ENCODE measurements around the gene ADIPOR1.
A peak's percentile ranks its signal among the peaks of the same experiment; 100 is the strongest.

ADIPOR1 gene

GRCh38 chr1:202967684-202968281 lies 9.7 kb upstream of the ADIPOR1 start:
- H3K79me2 ChIP-seq (ENCODE audit: low read length): no peaks in the 10 kb centered on the region
- H3K9me3 ChIP-seq (ENCODE audit: insufficient read depth, low read length): no peaks in the 10 kb centered on the region
- no peaks in the 10 kb centered on the region for H3K36me3 ChIP-seq (replicated peaks; ENCODE audit: low read depth, low read length)
- H3K4me2 ChIP-seq (ENCODE audit: low read length): peak overlapping the region; percentile 96
- H3K27me3 ChIP-seq (ENCODE audit: low read depth, low read length): no peaks in the 10 kb centered on the region
- H4K20me1 ChIP-seq (ENCODE audit: insufficient read depth, low read length): no peaks in the 10 kb centered on the region
- peak overlapping the region; percentile 100 for H3K4me3 ChIP-seq (ENCODE audit: low read length)
- TF ChIP-seq EZH2phosphoT487 (IDR thresholded peaks at IDR 0.05; ENCODE audit: low read depth): no peak
- TF ChIP-seq, protein P1, sequence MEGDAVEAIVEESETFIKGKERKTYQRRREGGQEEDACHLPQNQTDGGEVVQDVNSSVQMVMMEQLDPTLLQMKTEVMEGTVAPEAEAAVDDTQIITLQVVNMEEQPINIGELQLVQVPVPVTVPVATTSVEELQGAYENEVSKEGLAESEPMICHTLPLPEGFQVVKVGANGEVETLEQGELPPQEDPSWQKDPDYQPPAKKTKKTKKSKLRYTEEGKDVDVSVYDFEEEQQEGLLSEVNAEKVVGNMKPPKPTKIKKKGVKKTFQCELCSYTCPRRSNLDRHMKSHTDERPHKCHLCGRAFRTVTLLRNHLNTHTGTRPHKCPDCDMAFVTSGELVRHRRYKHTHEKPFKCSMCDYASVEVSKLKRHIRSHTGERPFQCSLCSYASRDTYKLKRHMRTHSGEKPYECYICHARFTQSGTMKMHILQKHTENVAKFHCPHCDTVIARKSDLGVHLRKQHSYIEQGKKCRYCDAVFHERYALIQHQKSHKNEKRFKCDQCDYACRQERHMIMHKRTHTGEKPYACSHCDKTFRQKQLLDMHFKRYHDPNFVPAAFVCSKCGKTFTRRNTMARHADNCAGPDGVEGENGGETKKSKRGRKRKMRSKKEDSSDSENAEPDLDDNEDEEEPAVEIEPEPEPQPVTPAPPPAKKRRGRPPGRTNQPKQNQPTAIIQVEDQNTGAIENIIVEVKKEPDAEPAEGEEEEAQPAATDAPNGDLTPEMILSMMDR (IDR thresholded peaks at IDR 0.05; ENCODE audit: low read depth, low read length): no peak
- H3K27ac ChIP-seq (ENCODE audit: low read length): no peak overlapping the region; the same call in 1 of the 2 replicates
- H2AFZ ChIP-seq (ENCODE audit: low read depth, low read length): peak overlapping the region; percentile 96
- H3K4me1 ChIP-seq (ENCODE audit: low read length): peaks cover 25% of the 10 kb centered on the region
- peak overlapping the region; percentile 69 for H3K9ac ChIP-seq (ENCODE audit: low read length)

GRCh38 chr1:202966006-202966898 lies 8.1 kb upstream of the ADIPOR1 start:
- no peak for TF ChIP-seq EZH2phosphoT487 (IDR thresholded peaks at IDR 0.05; ENCODE audit: low read depth)
- TF ChIP-seq, protein P1 (IDR thresholded peaks at IDR 0.05; ENCODE audit: low read depth, low read length): no peak
- no peak overlapping the region for H3K27ac ChIP-seq (ENCODE audit: low read length)
- H3K4me1 ChIP-seq (ENCODE audit: low read length): peaks cover 25% of the 10 kb centered on the region
- H3K4me2 ChIP-seq (ENCODE audit: low read length): peak overlapping the region; percentile 98
- peak overlapping the region; percentile 89 for H3K9ac ChIP-seq (ENCODE audit: low read length)
- H3K4me3 ChIP-seq (ENCODE audit: low read length): peak overlapping the region; percentile 100
- H2AFZ ChIP-seq (ENCODE audit: low read depth, low read length): peak overlapping the region; percentile 96
- no peaks in the 10 kb centered on the region for H3K9me3 ChIP-seq (ENCODE audit: insufficient read depth, low read length)
- no peaks in the 10 kb centered on the region for H3K27me3 ChIP-seq (ENCODE audit: low read depth, low read length)
- H3K79me2 ChIP-seq (ENCODE audit: low read length): no peaks in the 10 kb centered on the region
- H4K20me1 ChIP-seq (ENCODE audit: insufficient read depth, low read length): no peaks in the 10 kb centered on the region
- H3K36me3 ChIP-seq (replicated peaks; ENCODE audit: low read depth, low read length): no peaks in the 10 kb centered on the region

GRCh38 chr1:202965422-202965821 lies 7.3 kb upstream of the ADIPOR1 start:
- Histone ChIP-seq H3K79me2 (ENCODE audit: low read length) (no peaks in the 10 kb centered on the region), H3K4me2 (ENCODE audit: low read length) (no peak overlapping the region), H3K4me1 (ENCODE audit: low read length) (peaks cover 25% of the 10 kb centered on the region), H3K9me3 (ENCODE audit: insufficient read depth, low read length) (no peaks in the 10 kb centered on the region), H4K20me1 (ENCODE audit: insufficient read depth, low read length) (no peaks in the 10 kb centered on the region), H2AFZ (ENCODE audit: low read depth, low read length) (no peak overlapping the region), H3K36me3 (replicated peaks; ENCODE audit: low read depth, low read length) (no peaks in the 10 kb centered on the region), H3K9ac (ENCODE audit: low read length) (no peak overlapping the region), H3K27me3 (ENCODE audit: low read depth, low read length) (no peaks in the 10 kb centered on the region), H3K4me3 (ENCODE audit: low read length) (no peak overlapping the region), H3K27ac (ENCODE audit: low read length) (no peak overlapping the region)
- TF ChIP-seq, protein P1 (IDR thresholded peaks at IDR 0.05; ENCODE audit: low read depth, low read length): no peak
- TF ChIP-seq EZH2phosphoT487 (IDR thresholded peaks at IDR 0.05; ENCODE audit: low read depth): no peak

DNA sequence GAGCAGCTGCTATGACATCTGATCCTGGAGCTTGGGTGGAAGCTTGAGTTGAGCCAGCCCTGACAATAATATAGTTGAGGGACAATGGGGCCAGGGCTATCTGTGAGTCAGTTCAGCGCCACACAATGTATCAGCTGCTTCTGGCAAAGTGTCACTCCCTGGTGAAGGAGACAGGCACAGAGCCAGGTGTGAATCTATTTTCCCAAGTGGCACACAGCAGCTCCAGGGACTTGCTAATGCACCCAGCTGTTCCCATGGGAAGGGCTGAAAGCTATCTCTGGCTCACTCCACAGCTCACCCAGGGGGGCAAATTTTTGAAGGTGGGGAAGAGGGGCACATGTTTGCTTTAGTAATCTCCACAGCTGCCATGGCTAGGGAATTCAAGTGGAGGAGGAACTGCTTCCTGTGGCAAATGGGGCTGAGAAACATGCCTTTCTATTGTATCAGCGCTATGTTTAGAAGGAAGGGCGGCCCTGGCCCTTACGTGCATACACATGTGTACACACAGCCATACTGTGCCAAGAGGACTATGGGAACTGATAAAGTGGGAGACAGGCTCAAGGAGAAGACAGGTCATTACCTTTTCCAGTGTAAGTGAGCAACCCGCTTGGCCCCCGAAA lies 6.8 kb upstream of the ADIPOR1 start:
- Histone ChIP-seq H3K79me2 (ENCODE audit: low read length) (no peaks in the 10 kb centered on the region), H3K9me3 (ENCODE audit: insufficient read depth, low read length) (no peaks in the 10 kb centered on the region), H3K27me3 (ENCODE audit: low read depth, low read length) (no peaks in the 10 kb centered on the region), H3K9ac (ENCODE audit: low read length) (no peak overlapping the region), H3K27ac (ENCODE audit: low read length) (no peak overlapping the region), H4K20me1 (ENCODE audit: insufficient read depth, low read length) (no peaks in the 10 kb centered on the region), H3K4me2 (ENCODE audit: low read length) (no peak overlapping the region), H3K4me1 (ENCODE audit: low read length) (peaks cover 25% of the 10 kb centered on the region), H3K36me3 (replicated peaks; ENCODE audit: low read depth, low read length) (no peaks in the 10 kb centered on the region), H2AFZ (ENCODE audit: low read depth, low read length) (no peak overlapping the region), H3K4me3 (ENCODE audit: low read length) (no peak overlapping the region)
- TF ChIP-seq, protein P1 (IDR thresholded peaks at IDR 0.05; ENCODE audit: low read depth, low read length): no peak
- no peak for TF ChIP-seq EZH2phosphoT487 (IDR thresholded peaks at IDR 0.05; ENCODE audit: low read depth)
